ENCODE measurements around the gene RBMS3.

GRCh38 chr3:29503958-29504357, 223.1 kb downstream of the RBMS3 start:
- TF ChIP-seq POLR2AphosphoS5 (IDR thresholded peaks at IDR 0.05; ENCODE audit: low read depth, low read length) = no peak
- no peak for TF ChIP-seq CTCF (IDR thresholded peaks at IDR 0.05 in 2 of 3, conservative IDR thresholded peaks at IDR 0.05 in 1 of 3; ENCODE audit: borderline replicate concordance in 1 of 3, insufficient read depth in 1 of 3, low read depth in 2 of 3, low read length in 2 of 3)
- no peak for TF ChIP-seq RAD21 (IDR thresholded peaks at IDR 0.05; ENCODE audit: low read depth)
- TF ChIP-seq, protein P1, sequence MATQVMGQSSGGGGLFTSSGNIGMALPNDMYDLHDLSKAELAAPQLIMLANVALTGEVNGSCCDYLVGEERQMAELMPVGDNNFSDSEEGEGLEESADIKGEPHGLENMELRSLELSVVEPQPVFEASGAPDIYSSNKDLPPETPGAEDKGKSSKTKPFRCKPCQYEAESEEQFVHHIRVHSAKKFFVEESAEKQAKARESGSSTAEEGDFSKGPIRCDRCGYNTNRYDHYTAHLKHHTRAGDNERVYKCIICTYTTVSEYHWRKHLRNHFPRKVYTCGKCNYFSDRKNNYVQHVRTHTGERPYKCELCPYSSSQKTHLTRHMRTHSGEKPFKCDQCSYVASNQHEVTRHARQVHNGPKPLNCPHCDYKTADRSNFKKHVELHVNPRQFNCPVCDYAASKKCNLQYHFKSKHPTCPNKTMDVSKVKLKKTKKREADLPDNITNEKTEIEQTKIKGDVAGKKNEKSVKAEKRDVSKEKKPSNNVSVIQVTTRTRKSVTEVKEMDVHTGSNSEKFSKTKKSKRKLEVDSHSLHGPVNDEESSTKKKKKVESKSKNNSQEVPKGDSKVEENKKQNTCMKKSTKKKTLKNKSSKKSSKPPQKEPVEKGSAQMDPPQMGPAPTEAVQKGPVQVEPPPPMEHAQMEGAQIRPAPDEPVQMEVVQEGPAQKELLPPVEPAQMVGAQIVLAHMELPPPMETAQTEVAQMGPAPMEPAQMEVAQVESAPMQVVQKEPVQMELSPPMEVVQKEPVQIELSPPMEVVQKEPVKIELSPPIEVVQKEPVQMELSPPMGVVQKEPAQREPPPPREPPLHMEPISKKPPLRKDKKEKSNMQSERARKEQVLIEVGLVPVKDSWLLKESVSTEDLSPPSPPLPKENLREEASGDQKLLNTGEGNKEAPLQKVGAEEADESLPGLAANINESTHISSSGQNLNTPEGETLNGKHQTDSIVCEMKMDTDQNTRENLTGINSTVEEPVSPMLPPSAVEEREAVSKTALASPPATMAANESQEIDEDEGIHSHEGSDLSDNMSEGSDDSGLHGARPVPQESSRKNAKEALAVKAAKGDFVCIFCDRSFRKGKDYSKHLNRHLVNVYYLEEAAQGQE (IDR thresholded peaks at IDR 0.05; ENCODE audit: low read depth) = no peak
- TF ChIP-seq ZFX (IDR thresholded peaks at IDR 0.05) = no peak
- TF ChIP-seq CEBPB (IDR thresholded peaks at IDR 0.05; ENCODE audit: low read depth) = no peak
- TF ChIP-seq POLR2A (IDR thresholded peaks at IDR 0.05; ENCODE audit: borderline replicate concordance, extremely low read depth, insufficient read depth, insufficient read length) = no peak
- TF ChIP-seq, protein P2, sequence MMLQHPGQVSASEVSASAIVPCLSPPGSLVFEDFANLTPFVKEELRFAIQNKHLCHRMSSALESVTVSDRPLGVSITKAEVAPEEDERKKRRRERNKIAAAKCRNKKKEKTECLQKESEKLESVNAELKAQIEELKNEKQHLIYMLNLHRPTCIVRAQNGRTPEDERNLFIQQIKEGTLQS (IDR thresholded peaks at IDR 0.05) = no peak
- no peak for TF ChIP-seq FOSL1 (IDR thresholded peaks at IDR 0.05; ENCODE audit: low read depth)
- TF ChIP-seq, protein P3, sequence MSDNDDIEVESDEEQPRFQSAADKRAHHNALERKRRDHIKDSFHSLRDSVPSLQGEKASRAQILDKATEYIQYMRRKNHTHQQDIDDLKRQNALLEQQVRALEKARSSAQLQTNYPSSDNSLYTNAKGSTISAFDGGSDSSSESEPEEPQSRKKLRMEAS (IDR thresholded peaks at IDR 0.05) = no peak
- TF ChIP-seq EZH2phosphoT487 (IDR thresholded peaks at IDR 0.05; ENCODE audit: borderline replicate concordance) = no peak
- TF ChIP-seq YY1 (IDR thresholded peaks at IDR 0.05; ENCODE audit: extremely low read depth, insufficient replicate concordance, low read depth, low read length) = no peak
- no peak for TF ChIP-seq SP1 (IDR thresholded peaks at IDR 0.05; ENCODE audit: low read depth)
- TF ChIP-seq EZH2 (IDR thresholded peaks at IDR 0.05) = no peak

All from HCT116 (cell line).